ENCODE measurements around the gene SYT3.

Gene SYT3

GRCh38 chr19:50652722-50653121 is 13.0 kb upstream of the SYT3 start:
- H3K27ac ChIP-seq, result no peak overlapping the region
- TF ChIP-seq, protein P1, sequence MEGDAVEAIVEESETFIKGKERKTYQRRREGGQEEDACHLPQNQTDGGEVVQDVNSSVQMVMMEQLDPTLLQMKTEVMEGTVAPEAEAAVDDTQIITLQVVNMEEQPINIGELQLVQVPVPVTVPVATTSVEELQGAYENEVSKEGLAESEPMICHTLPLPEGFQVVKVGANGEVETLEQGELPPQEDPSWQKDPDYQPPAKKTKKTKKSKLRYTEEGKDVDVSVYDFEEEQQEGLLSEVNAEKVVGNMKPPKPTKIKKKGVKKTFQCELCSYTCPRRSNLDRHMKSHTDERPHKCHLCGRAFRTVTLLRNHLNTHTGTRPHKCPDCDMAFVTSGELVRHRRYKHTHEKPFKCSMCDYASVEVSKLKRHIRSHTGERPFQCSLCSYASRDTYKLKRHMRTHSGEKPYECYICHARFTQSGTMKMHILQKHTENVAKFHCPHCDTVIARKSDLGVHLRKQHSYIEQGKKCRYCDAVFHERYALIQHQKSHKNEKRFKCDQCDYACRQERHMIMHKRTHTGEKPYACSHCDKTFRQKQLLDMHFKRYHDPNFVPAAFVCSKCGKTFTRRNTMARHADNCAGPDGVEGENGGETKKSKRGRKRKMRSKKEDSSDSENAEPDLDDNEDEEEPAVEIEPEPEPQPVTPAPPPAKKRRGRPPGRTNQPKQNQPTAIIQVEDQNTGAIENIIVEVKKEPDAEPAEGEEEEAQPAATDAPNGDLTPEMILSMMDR (conservative IDR thresholded peaks at IDR 0.05), result no peak

DNA sequence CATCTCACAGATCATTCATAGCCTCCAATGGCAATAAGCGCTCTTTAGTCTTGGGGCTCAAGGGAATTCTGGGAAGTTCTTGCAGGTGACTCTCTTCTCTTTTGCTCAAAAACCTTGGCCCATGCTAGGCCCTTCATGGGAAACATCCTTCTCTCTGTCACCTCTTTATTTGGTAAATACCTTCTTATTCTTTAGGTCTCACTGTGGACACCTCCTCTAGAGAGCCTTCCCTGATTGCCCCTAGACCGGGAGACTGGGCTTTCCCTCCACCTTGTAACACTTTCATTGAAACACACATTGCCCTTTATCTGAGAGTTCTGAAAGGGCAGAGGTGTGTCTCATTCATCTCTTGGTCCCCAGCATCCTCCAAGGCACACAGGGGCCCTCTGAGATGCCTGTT is 11.5 kb upstream of the SYT3 start:
- no peak overlapping the region for H3K27ac ChIP-seq
- TF ChIP-seq, protein P1 (conservative IDR thresholded peaks at IDR 0.05), result no peak

GRCh38 chr19:50649433-50650391 is 10.0 kb upstream of the SYT3 start, which contains the start of gene C19orf81:
Gene C19orf81 (plus strand): TSS chr19:50649445. CDS start chr19:50649445, 0 bp downstream.
- TF ChIP-seq, protein P1 (conservative IDR thresholded peaks at IDR 0.05), result no peak

GRCh38 chr19:50648659-50649058 is 9.0 kb upstream of the SYT3 start:
- no peak overlapping the region for H3K27ac ChIP-seq
- TF ChIP-seq, protein P1 (conservative IDR thresholded peaks at IDR 0.05), result no peak

More at GRCh38 chr19:50649433-50650391, 10.0 kb upstream of the SYT3 start, which contains the start of gene C19orf81:
- H3K27ac ChIP-seq, result no peak within 1 kb of the TSS

DNA sequence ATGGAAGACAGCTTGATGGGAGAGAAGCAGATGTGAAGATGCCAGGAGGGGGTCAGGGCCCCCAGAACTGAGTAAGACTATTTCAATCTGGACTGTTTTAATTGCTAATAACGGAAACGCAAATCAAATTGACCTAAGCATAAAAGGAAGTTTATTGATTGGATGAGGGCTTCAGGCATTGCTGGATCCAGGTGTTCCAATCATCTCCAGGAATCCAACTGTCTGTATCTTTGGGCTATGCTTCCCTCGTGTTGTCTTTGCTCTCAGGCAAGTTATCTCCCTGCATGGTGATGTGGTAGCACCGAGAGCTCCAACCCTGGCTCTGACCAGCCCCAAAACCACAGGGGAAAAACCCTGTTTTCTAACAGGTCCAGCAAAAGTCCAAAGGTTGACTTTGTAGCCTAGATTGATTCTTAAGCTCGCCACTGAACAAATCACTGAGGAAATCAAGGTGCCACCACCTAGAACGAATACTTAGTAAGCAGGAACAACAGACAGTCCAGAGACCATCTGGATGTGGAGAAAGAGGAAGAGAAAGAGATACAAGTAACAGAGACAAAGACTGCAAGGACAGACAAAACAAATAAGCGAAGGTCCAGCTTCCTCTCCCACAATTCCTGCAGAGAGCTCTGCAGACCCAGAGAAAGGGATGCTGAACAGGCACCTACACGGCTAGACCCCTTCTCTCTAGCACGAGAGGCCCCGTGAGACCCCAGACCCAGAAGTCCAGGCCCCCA is 8.4 kb upstream of the SYT3 start:
- H3K27ac ChIP-seq, result no peak overlapping the region

DNA sequence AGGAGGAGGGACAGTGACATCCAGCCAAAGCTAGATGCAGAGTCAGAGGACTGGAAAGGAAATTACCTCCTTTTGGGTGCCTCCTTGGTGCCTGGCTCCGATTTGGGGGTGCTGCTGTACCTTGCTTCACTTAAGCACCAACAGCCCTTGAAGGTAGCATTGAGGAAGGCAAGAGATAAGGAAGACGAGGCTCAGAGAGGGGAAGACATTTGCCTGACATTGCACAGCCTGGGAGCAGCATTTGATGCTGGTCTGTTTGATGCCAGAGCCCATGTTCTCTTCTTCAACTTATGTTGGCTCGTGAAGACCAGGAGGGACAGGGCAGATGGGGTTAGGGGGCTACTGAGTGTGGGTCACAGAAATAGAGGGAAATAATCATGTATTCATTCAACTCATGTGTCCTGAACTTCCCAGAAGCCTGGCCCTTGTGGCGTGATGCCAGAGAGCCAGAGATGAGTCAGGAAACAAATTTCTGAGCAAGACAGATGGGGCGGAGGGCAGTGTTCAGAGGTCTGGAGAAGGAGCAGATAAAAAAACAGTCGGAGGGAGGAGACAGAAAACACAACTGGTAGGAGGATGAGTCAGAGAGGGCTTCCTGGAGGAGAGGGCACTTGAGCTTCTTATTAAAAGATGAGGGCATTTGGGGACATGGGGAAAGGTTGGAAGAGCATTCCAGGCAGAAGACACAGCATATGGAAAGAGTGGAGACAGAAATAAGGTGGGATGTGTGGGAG is 6.6 kb upstream of the SYT3 start:
- TF ChIP-seq, protein P1 (conservative IDR thresholded peaks at IDR 0.05), result no peak
- H3K27ac ChIP-seq, result no peak overlapping the region

More for the DNA sequence above, 8.4 kb upstream of the SYT3 start:
- TF ChIP-seq, protein P1 (conservative IDR thresholded peaks at IDR 0.05), result no peak
